K562 (cell line): ENCODE results near the gene SLC15A3. TPM values are rescaled to one million over a fixed set of nuclear protein-coding genes. Genes with fewer than 3 reads are reported as not detected.

ENCODE experiments used
- ATAC-seq: fragments of 200-7000 bp; cut with Tn5 transposase; 3 replicates; pipeline ENCODE4 v1.9.1; 2020; ENCODE audit warnings: moderate library complexity
- BruUV-seq: library from RNA; stranded (reverse); fragments of 400-500 nt; replicated peaks from 2 replicates; lab custom pipeline; 2021; lab: Mats Ljungman, UMichigan
- CTCF ChIA-PET: fragments of 300-600 bp; formaldehyde crosslinking; extraction: SDS; loops from one replicate; lab custom pipeline; 2021; ENCODE audit warnings: low intra/inter-chr PET ratio; lab: Yijun Ruan, JAX
- POLR2A ChIA-PET: fragments of 300-600, 350-650 bp; sonication (Branson Sonifier 250); formaldehyde crosslinking; extraction: SDS; loops from one replicate; lab custom pipeline; 2021; ENCODE audit warnings: antibody characterized with exemption, inconsistent platforms; lab: Yijun Ruan, JAX
- DNase-seq, 4 experiments: peaks; one replicate each; pipeline versions ENCODE4 v3.0.0 to v3.0.0-alpha.2; 2011 to 2018; ENCODE audit warnings: low spot score in 3 of 4, mixed read lengths in 3 of 4; ENCODE audit errors: extremely low read depth in 1 of 4
- FAIRE-seq: peaks from 2 replicates; lab custom pipeline; 2011; peaks lifted over from hg19 to GRCh38; lab: Jason Lieb, UNC
- H2AFZ ChIP-seq: 2 replicates; pipeline ENCODE4 v1.6.0; 2011; ENCODE audit warnings: low read depth, low read length, control low read depth, inconsistent platforms
- H3K27ac ChIP-seq: fragments of 200-600 bp; 3 replicates; pipeline ENCODE4 v1.8.0; 2011; ENCODE audit warnings: low read depth, mild to moderate bottlenecking, control low read depth, inconsistent platforms, low read length, moderate library complexity, mixed read lengths; ENCODE audit errors: extremely low read depth
- H3K27me3 ChIP-seq, 2 experiments: fragments of 300-600 bp in 1 of 2; 2 replicates in 1 of 2; 3 replicates in 1 of 2; pipeline versions ENCODE4 v1.6.0 to v1.8.0; 2011; ENCODE audit warnings: inconsistent platforms in 2 of 2, low read length in 2 of 2, mild to moderate bottlenecking in 1 of 2, mixed read lengths in 1 of 2, moderate library complexity in 1 of 2; ENCODE audit not compliant: control insufficient read depth in 2 of 2, insufficient read depth in 2 of 2
- H3K36me3 ChIP-seq: fragments of 300-600 bp; 3 replicates; pipeline ENCODE4 v1.8.0; 2011; ENCODE audit warnings: mild to moderate bottlenecking, low read length, inconsistent platforms; ENCODE audit not compliant: control insufficient read depth, insufficient read depth
- H3K4me1 ChIP-seq, 2 experiments: fragments of 200-600 bp in 1 of 2; replicated peaks in 1 of 2; 2 replicates in 1 of 2; 3 replicates in 1 of 2; pipeline versions ENCODE4 v1.5.1 to v1.8.0; 2011; ENCODE audit warnings: inconsistent platforms in 2 of 2, low read length in 2 of 2, mild to moderate bottlenecking in 1 of 2, mixed read lengths in 1 of 2, moderate library complexity in 1 of 2; ENCODE audit not compliant: control insufficient read depth in 2 of 2, insufficient read depth in 2 of 2
- H3K4me2 ChIP-seq: 2 replicates; pipeline ENCODE4 v1.6.1; 2011; ENCODE audit warnings: low read length, control low read depth, inconsistent platforms, mixed read lengths; ENCODE audit not compliant: insufficient read depth
- H3K4me3 ChIP-seq: fragments of 200-600 bp; sonication (generic), shearing (Covaris generic); 2 replicates; pipeline ENCODE4 v1.5.1; 2016; ENCODE audit warnings: control low read depth, inconsistent platforms
- H3K79me2 ChIP-seq: fragments of 200-600 bp; 3 replicates; pipeline ENCODE4 v1.8.0; 2011; ENCODE audit warnings: low read length, inconsistent platforms; ENCODE audit not compliant: control insufficient read depth, insufficient read depth
- H3K9ac ChIP-seq, 2 experiments: 2 replicates each; pipeline versions ENCODE4 v1.6.0 to v1.6.1; 2011; ENCODE audit warnings: low read depth in 2 of 2, low read length in 2 of 2, control low read depth in 1 of 2, inconsistent platforms in 1 of 2, mild to moderate bottlenecking in 1 of 2, mixed read lengths in 1 of 2; ENCODE audit not compliant: insufficient read depth in 1 of 2
- H3K9me1 ChIP-seq: one replicate; pipeline ENCODE4 v1.6.0; 2011; ENCODE audit warnings: inconsistent platforms, mild to moderate bottlenecking, low read length, moderate library complexity; ENCODE audit not compliant: control insufficient read depth, insufficient read depth
- H3K9me3 ChIP-seq: replicated peaks from 2 replicates; pipeline ENCODE4 v1.5.1; 2011; ENCODE audit warnings: low read depth, low read length, inconsistent platforms; ENCODE audit not compliant: control insufficient read depth, insufficient read depth
- H4K20me1 ChIP-seq: replicated peaks from 2 replicates; pipeline ENCODE4 v1.6.1; 2011; ENCODE audit warnings: low read length, inconsistent platforms, mixed read lengths; ENCODE audit not compliant: control insufficient read depth, insufficient read depth
- ELK1 ChIP-seq: sonication (generic); formaldehyde crosslinking; IDR thresholded peaks from 2 replicates; pipeline ENCODE4 v1.8.1; 2022; ENCODE audit warnings: missing genetic modification reagents
- HLTF ChIP-seq: fragments of 450-650 bp; IDR thresholded peaks from 2 replicates; pipeline ENCODE4 v1.6.1; 2016
- LEF1 ChIP-seq: fragments of 450-650 bp; IDR thresholded peaks from 2 replicates; pipeline ENCODE4 v1.6.1; 2016; ENCODE audit warnings: mild to moderate bottlenecking
- MTA3 ChIP-seq: fragments of 450-650 bp; formaldehyde crosslinking; IDR thresholded peaks from 2 replicates; pipeline ENCODE4 v1.6.1; 2017; ENCODE audit warnings: mild to moderate bottlenecking, borderline replicate concordance
- NR2C1 ChIP-seq, 2 experiments: fragments of 450-650 bp; IDR thresholded peaks; 2 replicates each; pipeline ENCODE4 v1.6.1; 2017; ENCODE audit warnings: mild to moderate bottlenecking in 2 of 2, antibody characterized with exemption in 1 of 2, inconsistent platforms in 1 of 2, missing compliant biosample characterization in 1 of 2, missing genetic modification characterization in 1 of 2
- TAF9B ChIP-seq: fragments of 450-650 bp; IDR thresholded peaks from 2 replicates; pipeline ENCODE4 v1.6.1; 2018; ENCODE audit warnings: mild to moderate bottlenecking; ENCODE audit not compliant: partially characterized antibody
- ZNF407 ChIP-seq: fragments of 450-650 bp; IDR thresholded peaks from 2 replicates; pipeline ENCODE4 v1.6.1; 2016; ENCODE audit warnings: low read depth
- WGBS: fragments of 100-300 bp; shearing (Covaris generic); methylation state at CpG from one replicate; pipeline ENCODE4 v1.1.6; 2016; ENCODE audit warnings: low coverage, mixed read lengths; ENCODE audit not compliant: insufficient coverage; ENCODE audit errors: missing lambda C conversion rate; 5-methylcytosine and 5-hydroxymethylcytosine counted together
- in situ Hi-C: fragments of 300-500 bp; cut with MboI; formaldehyde crosslinking; loops from 4 replicates; pipeline ENCODE4 v1.15.0; 2018; ENCODE audit warnings: inconsistent platforms, mixed read lengths
- intact Hi-C: fragments of 100-400 bp; cut with micrococcal nuclease; formaldehyde crosslinking; loops from 2 replicates; pipeline ENCODE4 v1.14.2; 2022
- polyA plus RNA-seq, 8 experiments: library from polyadenylated mRNA; depleted of rRNA in 4 of 8; stranded (reverse) in 5 of 8; unstranded in 3 of 8; fragments of >200 nt; fragmentation: Nextera tagmentation in 2 of 8; fragmentation: Illumina TruSeq in 1 of 8; extraction: Ambion mirVana in 2 of 8; extraction: Trizol in 1 of 8; gene quantifications; 2 replicates each; pipeline versions ENCODE4 v1.2.1 to v1.2.3, GENCODE V29; 2011 to 2014; ENCODE audit warnings: inconsistent platforms in 1 of 8, missing spikeins in 1 of 8
- total RNA-seq, 7 experiments: library from RNA; depleted of rRNA in 6 of 7; stranded (reverse); fragments of >200 nt in 6 of 7; fragmentation: Illumina TruSeq in 2 of 7; extraction: Trizol in 2 of 7; gene quantifications; 2 replicates each; pipeline versions ENCODE4 v1.2.1 to v1.2.3, GENCODE V29; 2011 to 2021; ENCODE audit warnings: low replicate concordance in 1 of 7
- TF ChIP-seq, protein P1 (sequence below), 2 experiments: fragments of 450-650 bp; IDR thresholded peaks; 2 replicates each; pipeline ENCODE4 v1.6.1; 2018; ENCODE audit warnings: mild to moderate bottlenecking in 2 of 2, low read depth in 1 of 2; ENCODE audit not compliant: partially characterized antibody in 2 of 2

The SLC15A3 gene
- total and polyA plus RNA-seq, 9 of the 15 experiments (the other 6 are each of a cell fraction or from before 2014, with no cell fraction given), result 0.07 to 0.27 TPM; not detected in 7

DNA sequence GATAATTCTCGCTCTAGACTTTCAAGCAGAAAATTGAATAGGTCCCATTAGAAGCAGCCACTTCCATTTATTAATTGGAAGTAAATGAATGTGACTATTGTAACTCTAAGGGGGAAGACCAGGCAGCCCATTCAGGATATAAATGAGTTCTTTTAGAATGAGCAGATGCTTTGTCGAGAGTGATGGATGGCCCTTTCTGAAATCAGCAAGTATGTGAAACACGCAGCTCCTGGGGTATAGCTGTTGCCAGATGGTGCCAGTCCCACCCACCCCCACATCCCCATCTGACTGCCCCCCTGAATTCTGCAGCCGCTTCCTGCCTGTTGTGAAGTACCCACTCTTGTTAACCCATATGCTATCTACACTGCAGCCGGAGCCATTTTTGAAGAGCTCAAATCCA lies 3.7 kb downstream of the SLC15A3 start:
- ChIA-PET POLR2A (interaction anchor here (0.6 to 1.0 kb wide), 2 partner anchors 122 to 185 kb away, joined by 3 to 4 read pairs; no protein-coding TSS in a partner anchor), CTCF (no interaction called here)
- WGBS, result 5% methylated on average over 3 of the region's 5 CpGs
- Histone ChIP-seq H3K4me1 (peaks cover 6 to 7% of the 10 kb centered on the region in 2 experiments; a peak in 4 of 5 replicates), H4K20me1 (peaks cover 4% of the 10 kb centered on the region), H2AFZ (no peak overlapping the region), H3K9me1 (no peaks in the 10 kb centered on the region), H3K27me3 (peaks cover 45 to 75% of the 10 kb centered on the region in 2 experiments), H3K79me2 (no peaks in the 10 kb centered on the region), H3K36me3 (no peaks in the 10 kb centered on the region), H3K4me3 (no peak overlapping the region), H3K4me2 (no peak overlapping the region), H3K9me3 (no peaks in the 10 kb centered on the region), H3K27ac (no peak overlapping the region), H3K9ac (no peak overlapping the region)
- FAIRE-seq (no peak), ATAC-seq (no peak), DNase-seq (no peak)
- no TSS peak for BruUV-seq
- intact Hi-C loops, result no loop called here
- in situ Hi-C loops, result no loop called here
- TF ChIP-seq NR2C1 (IDR thresholded peaks at IDR 0.05) (no peak), NR2C1 (tag; IDR thresholded peaks at IDR 0.05) (no peak), MTA3 (no peak), LEF1 (no peak), TAF9B (no peak), ELK1 (CRISPR knock-in tag) (no peak), ZNF407 (no peak), HLTF (no peak)
- TF ChIP-seq, protein P1, sequence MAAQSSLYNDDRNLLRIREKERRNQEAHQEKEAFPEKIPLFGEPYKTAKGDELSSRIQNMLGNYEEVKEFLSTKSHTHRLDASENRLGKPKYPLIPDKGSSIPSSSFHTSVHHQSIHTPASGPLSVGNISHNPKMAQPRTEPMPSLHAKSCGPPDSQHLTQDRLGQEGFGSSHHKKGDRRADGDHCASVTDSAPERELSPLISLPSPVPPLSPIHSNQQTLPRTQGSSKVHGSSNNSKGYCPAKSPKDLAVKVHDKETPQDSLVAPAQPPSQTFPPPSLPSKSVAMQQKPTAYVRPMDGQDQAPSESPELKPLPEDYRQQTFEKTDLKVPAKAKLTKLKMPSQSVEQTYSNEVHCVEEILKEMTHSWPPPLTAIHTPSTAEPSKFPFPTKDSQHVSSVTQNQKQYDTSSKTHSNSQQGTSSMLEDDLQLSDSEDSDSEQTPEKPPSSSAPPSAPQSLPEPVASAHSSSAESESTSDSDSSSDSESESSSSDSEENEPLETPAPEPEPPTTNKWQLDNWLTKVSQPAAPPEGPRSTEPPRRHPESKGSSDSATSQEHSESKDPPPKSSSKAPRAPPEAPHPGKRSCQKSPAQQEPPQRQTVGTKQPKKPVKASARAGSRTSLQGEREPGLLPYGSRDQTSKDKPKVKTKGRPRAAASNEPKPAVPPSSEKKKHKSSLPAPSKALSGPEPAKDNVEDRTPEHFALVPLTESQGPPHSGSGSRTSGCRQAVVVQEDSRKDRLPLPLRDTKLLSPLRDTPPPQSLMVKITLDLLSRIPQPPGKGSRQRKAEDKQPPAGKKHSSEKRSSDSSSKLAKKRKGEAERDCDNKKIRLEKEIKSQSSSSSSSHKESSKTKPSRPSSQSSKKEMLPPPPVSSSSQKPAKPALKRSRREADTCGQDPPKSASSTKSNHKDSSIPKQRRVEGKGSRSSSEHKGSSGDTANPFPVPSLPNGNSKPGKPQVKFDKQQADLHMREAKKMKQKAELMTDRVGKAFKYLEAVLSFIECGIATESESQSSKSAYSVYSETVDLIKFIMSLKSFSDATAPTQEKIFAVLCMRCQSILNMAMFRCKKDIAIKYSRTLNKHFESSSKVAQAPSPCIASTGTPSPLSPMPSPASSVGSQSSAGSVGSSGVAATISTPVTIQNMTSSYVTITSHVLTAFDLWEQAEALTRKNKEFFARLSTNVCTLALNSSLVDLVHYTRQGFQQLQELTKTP (IDR thresholded peaks at IDR 0.05; ENCODE audit: low read depth in 1 of 2, partially characterized antibody in 2 of 2), result no peak
